OCI-LY7 (cell line): Measurements from ENCODE around the gene SLC1A3. TPM values are rescaled to one million over a fixed set of nuclear protein-coding genes. Genes with fewer than 3 reads are reported as not detected.

Experiments used
- BruUV-seq: library from RNA; stranded (reverse); fragments of 400-500 nt; replicated peaks from 2 replicates; lab custom pipeline; 2021; lab: Mats Ljungman, UMichigan
- CTCF ChIA-PET: fragments of 300-600 bp; sonication (Branson Sonifier 250); formaldehyde crosslinking; loops from one replicate; lab custom pipeline; 2022; ENCODE audit warnings: antibody characterized with exemption; ENCODE audit not compliant: unreplicated experiment; lab: Charles Lee
- POLR2A ChIA-PET: fragments of 300-600 bp; sonication (Branson Sonifier 250); formaldehyde crosslinking; loops from one replicate; lab custom pipeline; 2022; ENCODE audit warnings: antibody characterized with exemption; lab: Charles Lee
- DNase-seq: peaks from one replicate; pipeline ENCODE4 v3.0.0-alpha.2; 2015; ENCODE audit warnings: low spot score
- H2AFZ ChIP-seq: fragments of 200-600 bp; sonication (generic), shearing (Covaris generic); 2 replicates; pipeline ENCODE4 v1.6.1; 2014; ENCODE audit warnings: mild to moderate bottlenecking, antibody characterized with exemption, low read length, moderate library complexity
- H3K27ac ChIP-seq: fragments of 200-600 bp; sonication (generic); 2 replicates; pipeline ENCODE4 v1.5.1; 2014; ENCODE audit warnings: mixed run types, low read depth, mild to moderate bottlenecking, moderate library complexity, low read length, inconsistent platforms; ENCODE audit not compliant: poor library complexity, severe bottlenecking
- H3K36me3 ChIP-seq: fragments of 200-600 bp; sonication (generic); 2 replicates; pipeline ENCODE4 v1.6.1; 2014; ENCODE audit warnings: mild to moderate bottlenecking, antibody characterized with exemption, low read length, moderate library complexity, mixed read lengths; ENCODE audit not compliant: insufficient read depth
- H3K4me1 ChIP-seq: fragments of 200-600 bp; sonication (generic); 2 replicates; pipeline ENCODE4 v1.5.1; 2014; ENCODE audit warnings: mild to moderate bottlenecking, low read length; ENCODE audit not compliant: insufficient read depth, poor library complexity, severe bottlenecking
- H3K4me2 ChIP-seq: fragments of 200-600 bp; sonication (generic); 2 replicates; pipeline ENCODE4 v1.6.1; 2014; ENCODE audit warnings: mild to moderate bottlenecking, low read length
- H3K4me3 ChIP-seq: fragments of 200-600 bp; sonication (generic); 2 replicates; pipeline ENCODE4 v1.5.1; 2014; ENCODE audit warnings: mild to moderate bottlenecking, low read depth, low read length; ENCODE audit not compliant: poor library complexity, severe bottlenecking
- H3K79me2 ChIP-seq: fragments of 200-600 bp; sonication (generic); 2 replicates; pipeline ENCODE4 v1.6.1; 2016; ENCODE audit warnings: low read depth, mild to moderate bottlenecking, low read length, moderate library complexity, mixed read lengths; ENCODE audit not compliant: insufficient read depth
- H3K9me2 ChIP-seq: fragments of 200-600 bp; sonication (generic); 2 replicates; pipeline ENCODE4 v1.6.1; 2016; ENCODE audit warnings: mild to moderate bottlenecking, low read length, mixed read lengths; ENCODE audit not compliant: insufficient read depth
- H3K9me3 ChIP-seq: fragments of 200-600 bp; sonication (generic); 2 replicates; pipeline ENCODE4 v1.6.1; 2014; ENCODE audit warnings: mild to moderate bottlenecking, mixed run types, low read length, mixed read lengths
- H4K20me1 ChIP-seq: fragments of 200-600 bp; sonication (generic); 2 replicates; pipeline ENCODE4 v1.6.1; 2014; ENCODE audit warnings: mild to moderate bottlenecking, antibody characterized with exemption, low read length, moderate library complexity, mixed read lengths; ENCODE audit not compliant: insufficient read depth
- CTCF ChIP-seq: fragments of 200-600 bp; sonication (generic); conservative IDR thresholded peaks from 2 replicates; pipeline ENCODE4 v1.5.1; 2014; ENCODE audit warnings: mild to moderate bottlenecking, antibody characterized with exemption, low read length, moderate library complexity, mixed read lengths
- EZH2phosphoT487 ChIP-seq: fragments of 200-600 bp; sonication (generic); IDR thresholded peaks from 2 replicates; pipeline ENCODE4 v1.6.1; 2018; ENCODE audit warnings: low read depth, borderline replicate concordance, mild to moderate bottlenecking, mixed run types, antibody characterized with exemption, low read length, moderate library complexity, mixed read lengths
- intact Hi-C: fragments of 100-400 bp; cut with micrococcal nuclease; formaldehyde crosslinking; loops from one replicate; pipeline ENCODE4 v1.10.0; 2022; ENCODE audit not compliant: unreplicated experiment
- total RNA-seq, 2 experiments: library from RNA; depleted of rRNA in 1 of 2; stranded (reverse); fragments of >200 nt in 1 of 2; shearing (Covaris generic) in 1 of 2; gene quantifications; 2 replicates each; pipeline ENCODE4 v1.2.3, GENCODE V29; 2014 to 2022

The SLC1A3 gene
- total RNA-seq, 2 experiments from 2014 or later, result not detected

GRCh38 chr5:36656556-36656955, 50.1 kb downstream of the SLC1A3 start:
- H3K4me3 ChIP-seq, result no peak overlapping the region
- no peak for DNase-seq
- H3K27ac ChIP-seq, result no peak overlapping the region
- no peaks in the 10 kb centered on the region for H3K36me3 ChIP-seq
- intact Hi-C loops, result no loop called here
- no peaks in the 10 kb centered on the region for H3K4me1 ChIP-seq
- H2AFZ ChIP-seq, result no peak overlapping the region
- CTCF ChIA-PET, result no interaction called here
- no peaks in the 10 kb centered on the region for H3K79me2 ChIP-seq
- TF ChIP-seq EZH2phosphoT487, result no peak
- TF ChIP-seq CTCF, result no peak
- H3K4me2 ChIP-seq, result no peak overlapping the region
- no TSS peak for BruUV-seq
- H4K20me1 ChIP-seq, result no peaks in the 10 kb centered on the region
- H3K9me2 ChIP-seq, result no peaks in the 10 kb centered on the region
- no peaks in the 10 kb centered on the region for H3K9me3 ChIP-seq
- POLR2A ChIA-PET, result no interaction called here

- TF ChIP-seq CTCF, result no peak
- TF ChIP-seq EZH2phosphoT487, result no peak
- Histone ChIP-seq H3K36me3 (no peaks in the 10 kb centered on the region), H3K9me2 (no peaks in the 10 kb centered on the region), H4K20me1 (no peaks in the 10 kb centered on the region), H3K79me2 (no peaks in the 10 kb centered on the region), H3K4me1 (no peaks in the 10 kb centered on the region), H3K4me2 (no peak overlapping the region), H3K9me3 (no peaks in the 10 kb centered on the region), H3K27ac (no peak overlapping the region), H2AFZ (no peak overlapping the region), H3K4me3 (no peak overlapping the region)
- BruUV-seq, result no TSS peak
- DNase-seq, result no peak
- intact Hi-C loops, result no loop called here
- POLR2A ChIA-PET, result interaction anchor here (0.6 kb wide), 1 partner anchor 194 kb away, joined by 3 read pairs; no protein-coding TSS in a partner anchor
- CTCF ChIA-PET, result interaction anchor here (0.5 kb wide), 1 partner anchor 1084 kb away, joined by 3 read pairs; no protein-coding TSS in a partner anchor
These were observed 51.2 kb downstream of the SLC1A3 start for GRCh38 chr5:36657563-36657995.

- no peaks in the 10 kb centered on the region for H3K79me2 ChIP-seq
- H4K20me1 ChIP-seq, result no peaks in the 10 kb centered on the region
- BruUV-seq, result no TSS peak
- intact Hi-C loops, result no loop called here
- TF ChIP-seq CTCF (no peak), EZH2phosphoT487 (no peak)
- no peaks in the 10 kb centered on the region for H3K9me2 ChIP-seq
- ChIA-PET CTCF (no interaction called here), POLR2A (interaction anchor here (0.6 kb wide), 1 partner anchor 193 kb away, joined by 3 read pairs; no protein-coding TSS in a partner anchor)
- no peaks in the 10 kb centered on the region for H3K9me3 ChIP-seq
- H3K27ac ChIP-seq, result no peak overlapping the region
- no peak overlapping the region for H2AFZ ChIP-seq
- no peak overlapping the region for H3K4me3 ChIP-seq
- no peak for DNase-seq
- no peaks in the 10 kb centered on the region for H3K36me3 ChIP-seq
- no peak overlapping the region for H3K4me2 ChIP-seq
- H3K4me1 ChIP-seq, result no peaks in the 10 kb centered on the region
These were observed 51.8 kb downstream of the SLC1A3 start for GRCh38 chr5:36658038-36658756.
